HL-60 (cell line): Measurements from ENCODE around the gene TAS2R30.

ENCODE experiments used
- POLR2AphosphoS5 ChIP-seq: IDR thresholded peaks from 2 replicates; pipeline ENCODE4 v1.6.1; 2012; ENCODE audit warnings: low read depth
- TF ChIP-seq, protein P1 (sequence below): IDR thresholded peaks from one replicate; pipeline ENCODE4 v1.5.1; 2011; ENCODE audit warnings: low read length, control low read depth, inconsistent platforms; ENCODE audit not compliant: insufficient read depth

DNA sequence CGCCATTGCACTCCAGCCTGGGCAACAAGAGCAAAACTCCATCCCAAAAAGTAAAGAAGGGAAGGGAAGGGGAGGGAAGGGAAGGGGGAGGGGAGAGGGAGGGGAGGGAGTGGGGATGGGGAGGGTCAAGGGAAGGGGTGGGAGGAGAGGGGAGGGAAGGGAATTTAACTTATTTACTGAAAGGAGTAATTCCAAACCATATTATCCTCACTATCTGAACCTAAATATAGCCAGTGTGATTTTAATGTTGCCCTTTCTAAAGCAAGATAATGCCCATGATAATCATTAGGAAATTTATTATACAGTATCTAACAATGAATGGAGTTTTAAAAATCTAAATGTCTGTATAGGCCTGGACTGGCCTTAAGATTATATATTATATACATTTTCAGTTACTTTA is 43.8 kb upstream of the TAS2R30 start:
- TF ChIP-seq, protein P1, sequence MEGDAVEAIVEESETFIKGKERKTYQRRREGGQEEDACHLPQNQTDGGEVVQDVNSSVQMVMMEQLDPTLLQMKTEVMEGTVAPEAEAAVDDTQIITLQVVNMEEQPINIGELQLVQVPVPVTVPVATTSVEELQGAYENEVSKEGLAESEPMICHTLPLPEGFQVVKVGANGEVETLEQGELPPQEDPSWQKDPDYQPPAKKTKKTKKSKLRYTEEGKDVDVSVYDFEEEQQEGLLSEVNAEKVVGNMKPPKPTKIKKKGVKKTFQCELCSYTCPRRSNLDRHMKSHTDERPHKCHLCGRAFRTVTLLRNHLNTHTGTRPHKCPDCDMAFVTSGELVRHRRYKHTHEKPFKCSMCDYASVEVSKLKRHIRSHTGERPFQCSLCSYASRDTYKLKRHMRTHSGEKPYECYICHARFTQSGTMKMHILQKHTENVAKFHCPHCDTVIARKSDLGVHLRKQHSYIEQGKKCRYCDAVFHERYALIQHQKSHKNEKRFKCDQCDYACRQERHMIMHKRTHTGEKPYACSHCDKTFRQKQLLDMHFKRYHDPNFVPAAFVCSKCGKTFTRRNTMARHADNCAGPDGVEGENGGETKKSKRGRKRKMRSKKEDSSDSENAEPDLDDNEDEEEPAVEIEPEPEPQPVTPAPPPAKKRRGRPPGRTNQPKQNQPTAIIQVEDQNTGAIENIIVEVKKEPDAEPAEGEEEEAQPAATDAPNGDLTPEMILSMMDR: no peak
- no peak for TF ChIP-seq POLR2AphosphoS5
